Stimulated activated CD8-positive, alpha-beta memory T cell treated with anti-CD3 and anti-CD28 coated beads, Interleukin-4, amount 100 ng/mL, for 24 hours (primary cell): ENCODE results near the gene STK11.
"Not testable (repeated sequence)": the region's sequence is repeated elsewhere in the genome, so short reads cannot be mapped to it uniquely, and the experiment has no call there.

Experiments used
- DNase-seq: peaks from one replicate; pipeline ENCODE4 v3.0.0-alpha.2; 2020; ENCODE audit warnings: low read depth

The STK11 gene

GRCh38 chr19:1208830-1209229 is 3.3 kb downstream of the STK11 start:
- DNase-seq: not testable (repeated sequence)

- no peak for DNase-seq
Observed at GRCh38 chr19:1210227-1210538, 4.6 kb downstream of the STK11 start.

GRCh38 chr19:1211494-1212234 is 6.1 kb downstream of the STK11 start:
- DNase-seq: no peak

GRCh38 chr19:1213391-1214286 is 8.1 kb downstream of the STK11 start:
- no peak for DNase-seq

- no peak for DNase-seq
Observed at GRCh38 chr19:1214299-1214861, 8.8 kb downstream of the STK11 start.

GRCh38 chr19:1214862-1215731 is 9.5 kb downstream of the STK11 start:
- no peak for DNase-seq

GRCh38 chr19:1216756-1217155 is 11.2 kb downstream of the STK11 start:
- no peak for DNase-seq

GRCh38 chr19:1217366-1217765 is 11.8 kb downstream of the STK11 start:
- no peak for DNase-seq

GRCh38 chr19:1218751-1219567 is 13.4 kb downstream of the STK11 start:
- DNase-seq: no peak

GRCh38 chr19:1219786-1220476 is 14.4 kb downstream of the STK11 start:
- DNase-seq: no peak

GRCh38 chr19:1220477-1220930 is 14.9 kb downstream of the STK11 start:
- DNase-seq: no peak

GRCh38 chr19:1220976-1221903 is 15.7 kb downstream of the STK11 start:
- no peak for DNase-seq

GRCh38 chr19:1221904-1222255 is 16.3 kb downstream of the STK11 start:
- DNase-seq: no peak

- DNase-seq: no peak
Observed at GRCh38 chr19:1222394-1222793, 16.8 kb downstream of the STK11 start.

GRCh38 chr19:1223018-1223855 is 17.7 kb downstream of the STK11 start:
- no peak for DNase-seq

- DNase-seq: no peak
Observed at GRCh38 chr19:1224047-1224825, 18.7 kb downstream of the STK11 start.

GRCh38 chr19:1224847-1225246 is 19.3 kb downstream of the STK11 start:
- DNase-seq: no peak
